ENCODE measurements around the gene NELL1. TPM values are rescaled to one million over a fixed set of nuclear protein-coding genes. Genes with fewer than 3 reads are reported as not detected.

NELL1 gene
- total RNA-seq, 6 experiments from 2014 or later, result not detected

GRCh38 chr11:21185959-21186358 is 516.6 kb downstream of the NELL1 start:
- ATAC-seq, result no peak
- Histone ChIP-seq H3K9me3 (no peaks in the 10 kb centered on the region), H3K27me3 (no peaks in the 10 kb centered on the region), H3K4me1 (no peaks in the 10 kb centered on the region), H3K27ac (no peak overlapping the region), H3K4me3 (no peak overlapping the region), H3K36me3 (no peaks in the 10 kb centered on the region)
- DNase-seq, result no peak
- intact Hi-C loops (cut with DNase I), result no loop called here
- TF ChIP-seq POLR2A (IDR thresholded peaks at IDR 0.05), result no peak
- no peak for TF ChIP-seq CTCF (IDR thresholded peaks at IDR 0.05)

- Histone ChIP-seq H3K9me3 (no peaks in the 10 kb centered on the region), H3K27ac (no peak overlapping the region), H3K4me1 (no peaks in the 10 kb centered on the region), H3K36me3 (no peaks in the 10 kb centered on the region), H3K4me3 (no peak overlapping the region), H3K27me3 (no peaks in the 10 kb centered on the region)
- intact Hi-C loops (cut with DNase I), result no loop called here
- 65% methylated on average over 3 of the region's 3 CpGs for WGBS (ENCODE audit: insufficient coverage, low coverage, low lambda C conversion rate, missing lambda C conversion rate)
- ATAC-seq (no peak), DNase-seq (no peak)
- TF ChIP-seq POLR2A (IDR thresholded peaks at IDR 0.05) (no peak), CTCF (IDR thresholded peaks at IDR 0.05) (no peak)
Measured at GRCh38 chr11:21190181-21190580, 520.8 kb downstream of the NELL1 start.

GRCh38 chr11:21195995-21196394 is 526.6 kb downstream of the NELL1 start:
- 50% methylated on average over 2 of the region's 2 CpGs for WGBS (ENCODE audit: insufficient coverage, low coverage, low lambda C conversion rate, missing lambda C conversion rate)
- intact Hi-C loops (cut with DNase I), result no loop called here

GRCh38 chr11:21198498-21198897 is 529.1 kb downstream of the NELL1 start:
- ATAC-seq (no peak), DNase-seq (no peak)
- no peaks in the 10 kb centered on the region for H3K4me1 ChIP-seq
- WGBS (ENCODE audit: insufficient coverage, low coverage, low lambda C conversion rate, missing lambda C conversion rate), result 22% methylated on average over 3 of the region's 3 CpGs
- intact Hi-C loops (cut with DNase I), result no loop called here
- H3K36me3 ChIP-seq, result no peaks in the 10 kb centered on the region
- no peak overlapping the region for H3K4me3 ChIP-seq
- H3K9me3 ChIP-seq, result no peaks in the 10 kb centered on the region
- TF ChIP-seq CTCF (IDR thresholded peaks at IDR 0.05) (no peak), POLR2A (IDR thresholded peaks at IDR 0.05) (no peak)
- H3K27ac ChIP-seq, result no peak overlapping the region
- no peaks in the 10 kb centered on the region for H3K27me3 ChIP-seq

More at GRCh38 chr11:21195995-21196394, 526.6 kb downstream of the NELL1 start:
- H3K27me3 ChIP-seq, result no peaks in the 10 kb centered on the region
- H3K36me3 ChIP-seq, result no peaks in the 10 kb centered on the region
- no peak for ATAC-seq
- no peaks in the 10 kb centered on the region for H3K9me3 ChIP-seq
- no peak for DNase-seq
- no peak overlapping the region for H3K4me3 ChIP-seq
- no peaks in the 10 kb centered on the region for H3K4me1 ChIP-seq
- H3K27ac ChIP-seq, result no peak overlapping the region
- TF ChIP-seq POLR2A (IDR thresholded peaks at IDR 0.05) (no peak), CTCF (IDR thresholded peaks at IDR 0.05) (no peak)

GRCh38 chr11:21205205-21205604 is 535.8 kb downstream of the NELL1 start:
- H3K27me3 ChIP-seq, result no peaks in the 10 kb centered on the region
- H3K36me3 ChIP-seq, result no peaks in the 10 kb centered on the region
- H3K27ac ChIP-seq, result no peak overlapping the region
- DNase-seq (no peak), ATAC-seq (no peak)
- intact Hi-C loops (cut with DNase I), result no loop called here
- 100% methylated on average over 1 of the region's 8 CpGs for WGBS (ENCODE audit: insufficient coverage, low coverage, low lambda C conversion rate, missing lambda C conversion rate)
- H3K9me3 ChIP-seq, result no peaks in the 10 kb centered on the region
- H3K4me1 ChIP-seq, result no peaks in the 10 kb centered on the region
- no peak overlapping the region for H3K4me3 ChIP-seq
- TF ChIP-seq POLR2A (IDR thresholded peaks at IDR 0.05), result no peak
- TF ChIP-seq CTCF (IDR thresholded peaks at IDR 0.05), result no peak
